Measurements from ENCODE around the gene COX6A1.
"Not testable (repeated sequence)": the region's sequence is repeated elsewhere in the genome, so short reads cannot be mapped to it uniquely, and the experiment has no call there.

Gene COX6A1

GRCh38 chr12:120425797-120426196 lies 12.1 kb upstream of the COX6A1 start:
- no peak for DNase-seq (ENCODE audit: low read depth in 2 of 2, low spot score in 1 of 2)

DNA sequence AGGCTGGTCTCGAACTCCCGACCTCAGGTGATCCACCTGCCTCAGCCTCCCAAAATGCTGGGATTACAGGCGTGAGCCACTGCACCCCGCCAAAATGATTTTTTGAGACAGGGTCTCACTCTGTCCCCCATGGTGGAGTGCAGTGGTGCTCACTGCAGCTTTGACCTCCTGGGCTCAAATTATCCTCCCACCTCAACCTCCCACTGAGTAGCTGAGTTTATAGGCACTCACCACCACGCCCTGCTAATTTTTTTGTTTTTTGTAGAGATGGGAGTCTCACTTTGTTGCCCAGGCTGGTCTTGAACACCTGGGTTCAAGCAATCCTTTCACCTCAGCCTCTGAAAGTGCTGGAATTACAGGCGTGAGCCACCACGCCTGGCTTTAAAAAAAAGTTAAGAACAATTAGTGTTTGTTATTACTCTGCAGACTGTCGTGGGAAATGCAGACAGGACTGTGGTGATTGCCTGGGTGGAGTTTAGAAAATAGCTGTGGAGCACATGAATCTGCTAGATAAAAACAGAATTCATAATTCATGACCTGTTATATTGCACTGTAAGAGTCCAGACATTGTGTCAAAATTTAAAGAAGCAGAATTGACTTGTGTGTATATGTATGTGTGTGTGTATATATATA lies 9.2 kb upstream of the COX6A1 start:
- DNase-seq (ENCODE audit: low read depth in 2 of 2, low spot score in 1 of 2): no peak

DNA sequence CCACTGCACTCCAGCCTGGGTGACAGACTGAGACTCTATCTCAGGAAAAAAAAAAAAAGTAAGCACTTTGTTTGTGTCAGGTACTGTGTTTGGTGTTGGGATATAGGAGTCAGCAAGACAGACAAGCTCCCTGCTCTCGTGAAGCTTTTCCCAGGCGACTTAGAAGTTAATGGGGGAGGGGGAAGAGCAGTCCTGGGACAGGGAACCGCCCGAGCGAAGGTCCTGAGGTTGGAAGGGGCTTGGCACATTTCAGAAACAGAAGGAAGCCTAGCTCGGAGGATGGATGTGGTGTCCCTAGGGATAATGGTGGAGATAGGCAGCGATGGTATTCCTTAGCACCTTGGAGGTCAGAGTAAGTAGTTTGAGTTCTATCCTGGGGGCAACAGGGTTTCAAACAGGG lies 8.5 kb upstream of the COX6A1 start:
- no peak for DNase-seq (ENCODE audit: low read depth in 2 of 2, low spot score in 1 of 2)

GRCh38 chr12:120432772-120433525 lies 5.0 kb upstream of the COX6A1 start:
- no peak for DNase-seq (ENCODE audit: low read depth in 2 of 2, low spot score in 1 of 2)

DNA sequence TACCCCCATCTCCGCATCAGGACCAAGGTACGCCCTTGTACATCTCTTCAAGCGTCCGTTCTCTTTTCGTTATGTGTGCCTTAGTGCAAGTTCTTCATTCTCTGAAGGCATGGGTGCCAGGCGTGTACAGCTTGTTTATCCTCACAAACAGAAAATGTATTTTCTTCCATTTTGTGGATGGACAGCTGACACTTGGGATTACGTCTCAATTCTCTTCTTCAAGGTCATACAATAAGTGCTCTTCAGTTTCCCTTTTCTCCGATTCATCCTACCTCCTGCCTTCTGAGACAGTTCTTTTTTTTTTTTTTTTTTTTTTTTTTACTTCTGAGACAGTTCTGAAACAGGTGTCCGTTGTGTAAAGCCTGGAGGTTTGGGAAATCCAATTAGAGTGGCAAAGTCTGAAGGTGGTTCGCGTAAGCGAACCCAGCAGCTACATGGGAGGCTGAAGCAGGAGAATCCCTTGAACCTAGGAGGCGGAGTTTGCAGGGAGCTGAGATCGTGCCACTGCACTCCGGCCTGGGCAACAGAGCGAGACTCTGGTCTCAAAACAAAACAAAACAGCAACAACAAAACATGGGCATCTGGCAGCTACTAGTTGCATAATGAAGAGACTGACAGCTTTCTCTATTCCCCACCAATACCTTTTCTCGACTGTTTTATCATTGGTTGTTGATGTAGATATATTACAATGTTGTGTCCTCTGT lies 734 bp downstream of the COX6A1 start:
- DNase-seq (ENCODE audit: low read depth in 2 of 2, low spot score in 1 of 2): no peak

DNA sequence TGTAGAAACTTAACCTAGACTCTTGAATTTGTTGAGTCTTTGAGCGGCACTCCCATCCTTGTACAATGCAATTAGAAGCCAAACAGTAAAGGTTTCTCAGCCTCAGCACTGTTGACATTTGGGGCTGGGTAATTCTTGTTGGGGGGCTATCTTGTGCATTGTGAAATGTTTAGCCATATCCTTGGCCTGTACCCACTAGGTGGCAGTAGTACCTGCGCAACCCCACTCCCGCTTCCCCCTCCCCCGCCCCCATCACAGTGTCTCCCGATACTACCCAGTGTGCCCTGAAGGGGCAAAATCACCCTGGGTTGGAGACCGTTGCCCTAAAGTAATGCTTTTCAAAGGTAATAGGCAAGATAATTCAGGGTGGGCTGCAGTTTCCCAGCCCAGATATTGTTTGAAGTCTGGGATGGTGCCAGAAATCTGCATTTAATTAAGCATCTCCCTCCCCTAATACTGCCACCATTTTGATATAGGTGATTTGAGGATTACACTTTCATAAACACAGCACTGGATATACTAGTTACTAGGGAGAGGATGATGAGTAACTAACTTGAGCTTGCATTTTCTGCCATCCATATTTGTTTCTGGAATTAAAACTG lies 1.8 kb downstream of the COX6A1 start:
- peak; percentile 31 to 49 for DNase-seq (ENCODE audit: low read depth in 2 of 2, low spot score in 1 of 2)

DNA sequence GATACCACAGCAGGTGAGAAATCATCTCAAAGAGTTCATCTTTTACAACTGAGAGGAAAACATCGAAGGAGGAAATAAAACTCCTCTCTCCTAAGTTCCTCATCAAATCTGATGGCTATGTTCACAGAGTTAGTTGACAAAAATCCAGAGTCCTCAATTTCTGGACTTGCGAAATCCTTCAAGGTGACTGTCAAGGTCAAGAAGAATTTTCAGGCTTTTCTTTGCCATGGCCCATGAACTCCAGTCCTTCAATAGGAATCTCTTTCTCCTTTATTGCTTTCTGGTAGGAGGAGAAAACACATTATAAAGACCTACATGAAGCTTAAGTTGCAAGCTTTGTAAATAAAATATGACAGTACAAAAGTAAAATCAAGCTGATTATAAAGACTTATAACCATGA lies 6.8 kb downstream of the COX6A1 start:
- DNase-seq (ENCODE audit: low read depth in 2 of 2, low spot score in 1 of 2): no peak

DNA sequence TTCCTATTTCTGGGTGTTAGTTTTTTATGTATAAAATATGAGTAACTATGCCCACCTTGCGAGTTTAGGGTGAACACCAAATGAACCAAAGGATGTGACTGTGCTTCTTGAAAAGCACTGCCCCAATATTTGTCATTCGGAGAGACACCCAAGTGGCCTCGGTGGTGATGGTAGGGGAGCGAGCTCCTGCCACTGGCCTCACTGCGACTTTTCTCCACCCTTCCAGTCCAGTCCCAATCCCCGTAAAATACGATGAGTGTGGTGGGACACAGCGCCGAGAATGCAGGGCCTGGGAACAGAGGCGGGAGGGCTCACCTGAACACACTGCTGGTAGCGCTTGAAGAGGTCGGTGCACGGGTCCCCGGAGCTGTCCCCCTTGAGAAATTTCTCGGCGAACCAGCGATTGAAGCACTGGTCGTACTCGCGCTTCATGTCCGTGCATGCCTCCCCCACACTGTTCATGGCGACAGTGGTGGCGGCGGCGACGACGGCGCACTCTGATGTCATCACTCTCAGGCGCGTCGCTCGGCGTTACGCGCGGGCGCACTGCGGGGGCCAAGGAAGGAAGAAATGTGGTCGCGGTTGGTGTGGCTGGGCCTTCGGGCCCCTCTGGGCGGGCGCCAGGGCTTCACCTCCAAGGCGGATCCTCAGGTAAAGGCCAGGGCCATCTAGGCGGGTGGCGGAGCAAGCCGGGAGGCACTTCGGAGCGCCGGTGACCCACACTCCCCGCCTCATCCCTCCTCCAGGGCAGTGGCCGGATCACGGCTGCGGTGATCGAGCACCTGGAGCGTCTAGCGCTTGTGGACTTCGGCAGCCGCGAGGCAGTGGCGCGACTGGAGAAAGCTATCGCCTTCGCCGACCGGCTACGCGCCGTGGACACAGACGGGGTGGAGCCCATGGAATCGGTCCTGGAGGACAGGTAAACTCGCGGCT lies 8.3 kb downstream of the COX6A1 start, which contains the start of the genes GATC and TRIAP1:
TSS of gene GATC (plus strand) at position 534 of the 933 bp plus-strand sequence. CDS start at position 571, 37 bp downstream.
TSS of gene TRIAP1 (minus strand) at position 474 of the 933 bp plus-strand sequence. CDS start at position 462, 12 bp downstream.
- DNase-seq (ENCODE audit: low read depth in 2 of 2, low spot score in 1 of 2): peak; percentile 65 to 73

DNA sequence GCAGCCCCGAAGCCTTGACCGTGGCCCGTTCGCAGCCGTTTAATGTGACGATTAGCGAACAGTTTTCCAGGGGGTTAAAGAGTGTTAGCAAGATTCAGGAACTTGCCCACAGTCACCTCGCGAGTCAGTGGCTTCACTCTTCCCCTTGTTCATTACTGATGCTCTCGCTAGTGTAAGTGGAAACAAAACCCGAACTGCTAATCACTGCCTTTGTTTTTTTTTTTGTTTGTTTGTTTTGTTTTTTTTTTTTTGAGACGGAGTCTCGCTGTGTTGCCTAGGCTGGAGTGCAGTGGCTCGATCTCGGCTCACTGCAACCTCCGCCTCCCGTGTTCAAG lies 8.9 kb downstream of the COX6A1 start:
- DNase-seq (ENCODE audit: low read depth in 2 of 2, low spot score in 1 of 2): not testable (repeated sequence)

DNA sequence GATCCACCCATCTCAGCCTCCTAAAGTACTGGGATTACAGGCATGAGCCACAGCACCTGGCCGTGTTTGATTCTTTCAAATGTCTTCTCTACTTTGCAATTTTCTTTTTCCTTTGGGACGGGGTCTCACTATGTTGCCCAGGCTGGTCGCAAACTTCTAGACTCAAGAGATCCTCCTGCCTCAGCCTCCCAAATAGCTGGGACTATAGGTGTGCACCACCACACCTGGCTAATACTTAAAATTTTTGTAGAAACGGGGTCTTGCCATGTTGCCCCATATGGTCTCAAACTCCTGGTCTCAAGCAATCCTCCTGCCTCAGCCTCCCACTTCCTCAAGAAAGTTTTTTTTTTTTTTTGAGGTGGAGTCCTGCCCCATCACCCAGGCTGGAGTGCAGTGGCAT lies 10.1 kb downstream of the COX6A1 start:
- no peak for DNase-seq (ENCODE audit: low read depth in 2 of 2, low spot score in 1 of 2)

DNA sequence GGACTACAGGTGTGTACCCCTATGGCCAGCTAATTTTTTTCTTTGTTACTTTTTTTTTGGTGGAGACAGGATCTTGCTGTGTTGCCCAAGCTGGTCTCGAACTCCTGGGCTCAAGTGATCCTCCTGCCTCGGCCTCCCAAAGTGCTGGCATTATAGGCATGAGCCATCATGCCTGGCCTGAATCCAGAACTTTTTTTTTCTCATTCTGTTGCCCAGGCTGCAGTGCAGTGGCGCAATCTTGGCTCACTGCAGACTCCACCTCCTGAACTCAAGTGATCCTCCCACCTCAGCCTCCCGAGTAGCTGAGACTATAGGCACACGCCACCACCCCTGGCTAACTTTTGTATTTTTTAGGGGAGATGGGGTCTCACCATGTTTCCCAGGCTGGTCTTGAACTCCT lies 14.6 kb downstream of the COX6A1 start:
- not testable (repeated sequence) for DNase-seq (ENCODE audit: low read depth in 2 of 2, low spot score in 1 of 2)

DNA sequence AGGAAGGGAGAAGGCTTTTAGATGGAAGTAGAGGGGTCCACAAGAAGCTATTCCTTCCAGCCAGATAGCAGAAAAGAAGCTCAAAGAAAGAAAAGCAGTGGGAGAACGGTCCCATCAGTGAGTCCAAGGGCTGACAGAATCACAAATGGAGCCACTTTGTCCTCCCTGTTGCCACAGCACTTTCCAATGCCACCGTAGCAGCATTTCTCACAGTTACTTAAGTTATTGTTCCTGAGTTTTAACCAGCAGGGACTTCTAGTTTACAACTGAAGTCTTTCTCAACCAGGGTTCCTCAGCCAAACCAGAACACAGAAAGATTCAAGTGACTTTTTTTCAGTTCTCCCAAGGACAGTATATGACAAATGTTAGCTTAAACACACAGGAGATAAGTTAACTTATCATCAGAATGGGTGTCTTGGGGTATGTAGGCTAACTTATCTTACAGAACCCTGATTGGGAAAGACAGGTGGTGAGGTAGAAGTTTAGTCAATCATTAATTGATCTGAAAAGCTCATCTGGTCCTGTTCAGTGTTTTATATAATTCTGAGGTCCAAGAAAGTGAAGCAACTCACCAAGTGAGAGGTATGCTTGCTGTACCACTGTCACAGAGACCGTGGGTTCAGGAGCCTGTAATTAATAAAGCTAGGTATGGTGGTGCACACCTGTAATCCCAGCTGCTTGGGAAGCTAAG lies 15.3 kb downstream of the COX6A1 start:
- no peak for DNase-seq (ENCODE audit: low read depth in 2 of 2, low spot score in 1 of 2)

- no peak for DNase-seq (ENCODE audit: low read depth in 2 of 2, low spot score in 1 of 2)
Observed at GRCh38 chr12:120453977-120454376, 16.1 kb downstream of the COX6A1 start.

DNA sequence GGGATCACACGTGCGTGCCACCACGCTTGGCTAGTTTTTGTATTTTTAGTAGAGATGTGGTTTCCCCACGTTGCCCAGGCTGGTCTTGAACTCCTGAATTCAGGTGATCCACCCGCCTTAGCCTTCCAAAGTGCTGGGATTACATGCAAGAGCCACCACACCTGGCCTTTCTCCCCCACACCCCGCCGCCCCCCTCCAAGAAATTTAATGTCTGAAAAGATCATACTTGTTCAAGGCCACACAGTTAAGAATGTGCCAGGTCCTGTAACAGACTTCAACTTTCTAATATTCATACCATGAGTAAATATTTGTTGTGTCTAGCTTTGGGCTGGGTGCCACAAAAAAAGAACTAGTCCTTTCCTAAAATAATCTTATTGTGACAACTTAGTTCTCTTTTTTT lies 17.4 kb downstream of the COX6A1 start:
- DNase-seq (ENCODE audit: low read depth in 2 of 2, low spot score in 1 of 2): no peak

DNA sequence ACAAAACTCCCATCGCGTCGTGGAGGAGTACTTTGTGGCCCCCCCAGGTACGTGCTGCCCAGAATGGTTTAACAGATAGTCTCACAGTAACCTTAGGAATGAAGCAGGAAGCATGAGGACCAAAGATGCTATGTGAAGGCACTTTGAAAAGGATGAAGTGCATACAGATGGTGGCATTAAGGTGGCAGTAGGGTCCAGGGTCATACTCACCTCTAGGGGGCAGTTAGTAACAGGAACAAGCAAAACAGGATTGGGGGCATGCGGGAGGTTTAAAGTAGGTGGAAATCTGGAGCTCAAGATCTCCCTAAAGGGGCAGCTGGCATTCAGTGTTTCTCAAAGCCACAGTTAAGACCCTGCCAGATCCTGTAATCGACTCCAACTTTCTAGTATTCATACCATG lies 19.2 kb downstream of the COX6A1 start:
- DNase-seq (ENCODE audit: low read depth in 2 of 2, low spot score in 1 of 2): no peak

GRCh38 chr12:120460157-120460556 lies 22.2 kb downstream of the COX6A1 start:
- no peak for DNase-seq (ENCODE audit: low read depth in 2 of 2, low spot score in 1 of 2)

DNA sequence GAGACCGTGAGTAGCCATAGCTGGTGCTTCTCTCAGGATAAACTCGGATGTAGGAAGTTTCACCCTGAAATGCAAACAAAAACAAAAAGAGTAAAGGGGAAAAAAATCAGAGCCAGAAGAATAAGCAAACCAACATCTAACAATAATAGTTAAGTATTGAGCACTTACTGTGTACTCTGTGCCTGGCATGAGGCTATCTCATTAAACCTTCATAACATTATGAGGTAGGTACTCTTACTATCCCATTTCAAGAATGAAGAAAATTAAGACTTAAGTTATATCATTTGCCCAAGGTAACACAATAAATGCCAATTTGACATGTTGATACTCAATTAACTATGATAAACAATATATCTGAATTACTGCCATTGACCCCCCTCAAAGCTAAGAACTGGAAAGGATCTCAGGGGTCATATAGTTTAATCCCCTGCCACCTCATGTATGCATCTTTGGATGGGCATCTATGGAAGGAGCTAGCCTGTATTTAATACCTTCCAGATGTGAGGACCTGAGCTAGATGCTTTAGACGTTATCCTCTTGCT lies 24.3 kb downstream of the COX6A1 start:
- no peak for DNase-seq (ENCODE audit: low read depth in 2 of 2, low spot score in 1 of 2)

GRCh38 chr12:120463712-120464111 lies 25.8 kb downstream of the COX6A1 start:
- DNase-seq (ENCODE audit: low read depth in 2 of 2, low spot score in 1 of 2): no peak

DNA sequence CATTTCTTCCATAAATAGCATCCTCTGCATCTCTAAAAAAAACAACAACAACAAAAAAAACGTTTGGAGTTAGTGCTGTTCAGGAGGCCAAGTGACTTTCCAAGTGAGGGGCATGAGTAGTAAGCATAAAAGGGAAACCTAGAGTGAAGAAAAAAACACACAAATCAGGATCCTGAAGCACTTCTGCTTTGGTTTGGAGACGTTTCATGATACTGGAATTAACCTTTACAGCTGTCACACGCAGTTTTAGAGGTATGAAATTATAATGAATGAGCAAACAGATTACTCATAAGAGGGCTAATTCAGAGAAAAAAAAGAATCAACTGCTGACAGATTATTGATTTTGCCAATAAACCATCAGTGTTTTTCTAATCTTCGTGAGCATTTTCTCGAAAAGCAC lies 27.8 kb downstream of the COX6A1 start:
- DNase-seq (ENCODE audit: low read depth in 2 of 2, low spot score in 1 of 2): no peak
